Omental fat pad (tissue), 4 donors: ENCODE results near the gene SCD5. TPM values are rescaled to one million over a fixed set of nuclear protein-coding genes. Genes with fewer than 3 reads are reported as not detected.

Experiments used
- ATAC-seq: fragments of 150-250 bp; one replicate; pipeline ENCODE4 v1.9.1; 2016; ENCODE audit warnings: mild to moderate bottlenecking, moderate library complexity; ENCODE audit not compliant: low FRiP score
- DNase-seq: peaks from one replicate; pipeline ENCODE4 v3.0.0-alpha.2; 2019; ENCODE audit warnings: low spot score
- total RNA-seq, 4 donors: library from RNA; depleted of rRNA; stranded (reverse); fragments of >200 nt; gene quantifications; one replicate each; pipeline ENCODE4 v1.1.0, GENCODE V29; 2016
- TF ChIP-seq, protein P1 (sequence below), 3 donors: fragments of 450-650 bp; IDR thresholded peaks; one replicate each; pipeline ENCODE4 v1.5.1; 2016 to 2017; ENCODE audit warnings: antibody characterized with exemption in 3 of 3, mild to moderate bottlenecking in 3 of 3, moderate library complexity in 2 of 3

The SCD5 gene
- total RNA-seq, 4 donors from 2014 or later = 6.7 to 19.9 (median 13.5) TPM

GRCh38 chr4:82797040-82797404, 1.6 kb downstream of the SCD5 start:
- TF ChIP-seq, protein P1, sequence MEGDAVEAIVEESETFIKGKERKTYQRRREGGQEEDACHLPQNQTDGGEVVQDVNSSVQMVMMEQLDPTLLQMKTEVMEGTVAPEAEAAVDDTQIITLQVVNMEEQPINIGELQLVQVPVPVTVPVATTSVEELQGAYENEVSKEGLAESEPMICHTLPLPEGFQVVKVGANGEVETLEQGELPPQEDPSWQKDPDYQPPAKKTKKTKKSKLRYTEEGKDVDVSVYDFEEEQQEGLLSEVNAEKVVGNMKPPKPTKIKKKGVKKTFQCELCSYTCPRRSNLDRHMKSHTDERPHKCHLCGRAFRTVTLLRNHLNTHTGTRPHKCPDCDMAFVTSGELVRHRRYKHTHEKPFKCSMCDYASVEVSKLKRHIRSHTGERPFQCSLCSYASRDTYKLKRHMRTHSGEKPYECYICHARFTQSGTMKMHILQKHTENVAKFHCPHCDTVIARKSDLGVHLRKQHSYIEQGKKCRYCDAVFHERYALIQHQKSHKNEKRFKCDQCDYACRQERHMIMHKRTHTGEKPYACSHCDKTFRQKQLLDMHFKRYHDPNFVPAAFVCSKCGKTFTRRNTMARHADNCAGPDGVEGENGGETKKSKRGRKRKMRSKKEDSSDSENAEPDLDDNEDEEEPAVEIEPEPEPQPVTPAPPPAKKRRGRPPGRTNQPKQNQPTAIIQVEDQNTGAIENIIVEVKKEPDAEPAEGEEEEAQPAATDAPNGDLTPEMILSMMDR (IDR thresholded peaks at IDR 0.05) = no peak
- ATAC-seq = no peak
- DNase-seq = no peak

DNA sequence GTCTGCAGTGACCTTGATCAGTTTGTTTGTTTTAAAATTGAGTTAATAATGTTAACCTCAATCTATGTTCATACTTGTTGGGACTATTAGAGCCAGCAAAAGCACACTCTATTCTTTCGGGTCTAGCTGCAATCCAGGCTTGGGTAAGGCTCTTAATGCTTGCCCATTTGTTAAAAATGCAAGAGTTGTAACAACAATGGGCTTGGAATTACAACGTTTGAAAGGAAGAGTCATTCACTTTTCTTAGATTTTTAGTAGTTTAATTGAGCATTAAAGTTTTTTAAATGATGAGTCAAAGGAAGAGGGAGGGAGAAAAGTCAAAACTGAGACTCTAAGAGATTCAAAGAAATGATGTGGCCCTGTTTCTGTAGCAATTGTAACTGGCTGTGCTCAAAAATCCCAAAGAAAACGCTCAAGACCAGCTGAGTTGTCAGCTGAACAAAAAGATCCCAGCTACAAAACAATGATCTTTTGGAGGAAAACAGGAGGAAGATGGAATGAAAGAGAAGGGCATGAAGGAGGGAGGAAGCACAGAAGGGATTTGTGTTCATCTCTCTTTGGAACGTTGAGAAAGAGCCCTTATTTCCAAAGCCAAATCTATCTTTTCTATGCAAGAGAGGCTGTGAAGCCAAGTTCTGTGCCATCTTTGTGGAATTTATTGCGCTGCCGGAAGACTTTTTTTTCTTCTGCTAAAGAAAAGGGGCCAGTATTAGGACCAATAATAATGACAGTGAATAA, 5.5 kb downstream of the SCD5 start:
- TF ChIP-seq, protein P1 (IDR thresholded peaks at IDR 0.05) = no peak
- no peak for DNase-seq
- ATAC-seq = no peak

- ATAC-seq = no peak
- TF ChIP-seq, protein P1 (IDR thresholded peaks at IDR 0.05) = no peak
- DNase-seq = no peak
These were observed 7.4 kb downstream of the SCD5 start for GRCh38 chr4:82791179-82791578.

GRCh38 chr4:82790060-82790660, 8.4 kb downstream of the SCD5 start:
- TF ChIP-seq, protein P1 (IDR thresholded peaks at IDR 0.05) = no peak
- ATAC-seq = no peak
- DNase-seq = no peak

DNA sequence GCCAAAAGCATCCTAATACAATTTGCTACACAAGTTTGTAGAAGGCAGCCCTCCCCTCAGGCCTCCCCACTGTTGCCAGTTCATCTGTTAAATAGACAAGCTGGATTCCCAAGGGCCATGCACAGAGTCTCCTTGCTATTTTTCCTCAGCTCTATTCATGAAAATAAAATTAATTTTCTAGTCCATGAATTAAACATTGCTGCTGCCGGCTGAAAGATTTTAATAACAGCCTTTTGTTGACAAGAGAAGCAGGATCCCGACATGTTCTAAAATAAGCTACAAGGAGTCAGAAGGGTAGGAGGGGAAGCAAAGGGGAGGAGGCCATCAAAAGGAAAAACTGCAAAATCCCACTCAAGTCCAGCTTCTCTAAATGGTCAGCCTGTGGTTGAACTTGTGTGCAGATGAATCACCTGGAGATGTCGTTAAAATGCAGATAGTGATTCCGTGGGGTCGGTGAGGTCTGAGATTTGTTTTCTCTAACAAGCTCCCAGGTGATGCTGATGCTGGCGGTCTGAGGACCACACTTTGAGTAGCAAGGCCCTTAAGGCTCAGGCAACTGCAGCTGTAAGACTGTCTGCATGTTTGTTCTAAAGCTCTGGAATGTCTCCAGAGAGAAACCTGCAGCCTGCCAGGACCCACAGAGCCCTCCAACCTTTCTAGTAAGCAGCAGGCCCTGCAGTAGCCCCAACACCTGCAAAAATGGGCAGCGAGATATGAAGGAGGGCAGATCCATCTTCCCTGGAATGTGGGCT, 9.4 kb downstream of the SCD5 start:
- DNase-seq (no peak), ATAC-seq (no peak)
- TF ChIP-seq, protein P1 (IDR thresholded peaks at IDR 0.05) = no peak

GRCh38 chr4:82787342-82787741, 11.3 kb downstream of the SCD5 start:
- ATAC-seq (no peak), DNase-seq (no peak)
- TF ChIP-seq, protein P1 (IDR thresholded peaks at IDR 0.05) = no peak
